H1 (cell line): ENCODE measurements around the gene CAMTA1. TPM values are rescaled to one million over a fixed set of nuclear protein-coding genes. Genes with fewer than 3 reads are reported as not detected.

Experiments
- CTCF ChIA-PET: fragments of 300-600 bp; sonication (Branson Sonifier 250); formaldehyde crosslinking; loops from one replicate; lab custom pipeline; 2021; ENCODE audit not compliant: partially characterized antibody; lab: Charles Lee
- POLR2A ChIA-PET: fragments of 300-600 bp; sonication (Branson Sonifier 250); formaldehyde crosslinking; loops from one replicate; lab custom pipeline; 2021; ENCODE audit warnings: inconsistent platforms; ENCODE audit not compliant: partially characterized antibody; lab: Charles Lee
- DNase-seq, 2 experiments: peaks; one replicate each; pipeline versions ENCODE4 v3.0.0 to v3.0.0-alpha.2; 2010 to 2022; ENCODE audit warnings: low spot score in 2 of 2, low read depth in 1 of 2, mixed read lengths in 1 of 2
- FAIRE-seq: peaks from 2 replicates; lab custom pipeline; 2011; peaks lifted over from hg19 to GRCh38; lab: Jason Lieb, UNC
- H2AFZ ChIP-seq: 2 replicates; pipeline ENCODE4 v1.8.1; 2012; ENCODE audit warnings: low read length, inconsistent platforms
- H2AK5ac ChIP-seq: 2 replicates; pipeline ENCODE4 v1.6.1; 2013; ENCODE audit warnings: low read depth, low read length
- H2BK120ac ChIP-seq: replicated peaks from 2 replicates; pipeline ENCODE3; 2013; ENCODE audit warnings: low read depth, low read length, inconsistent platforms
- H2BK12ac ChIP-seq: 2 replicates; pipeline ENCODE4 v1.6.1; 2013; ENCODE audit warnings: low read depth, low read length
- H2BK15ac ChIP-seq: 2 replicates; pipeline ENCODE4 v1.6.1; 2013; ENCODE audit warnings: low read length
- H2BK20ac ChIP-seq: 2 replicates; pipeline ENCODE4 v1.6.1; 2013; ENCODE audit warnings: low read length
- H2BK5ac ChIP-seq: 2 replicates; pipeline ENCODE4 v1.6.1; 2013; ENCODE audit warnings: low read depth, low read length
- H3K14ac ChIP-seq: 2 replicates; pipeline ENCODE4 v1.6.1; 2013; ENCODE audit warnings: inconsistent platforms; ENCODE audit not compliant: insufficient read length
- H3K18ac ChIP-seq: 2 replicates; pipeline ENCODE4 v1.6.1; 2013; ENCODE audit warnings: low read length; ENCODE audit errors: extremely low read depth
- H3K23ac ChIP-seq: 2 replicates; pipeline ENCODE4 v1.6.1; 2013; ENCODE audit warnings: inconsistent platforms; ENCODE audit not compliant: insufficient read length
- H3K23me2 ChIP-seq: 2 replicates; pipeline ENCODE4 v1.6.1; 2013; ENCODE audit warnings: low read depth, low read length
- H3K27ac ChIP-seq: 2 replicates; pipeline ENCODE4 v1.6.1; 2011; ENCODE audit warnings: low read depth, low read length, inconsistent platforms
- H3K27me3 ChIP-seq, 4 experiments: replicated peaks in 1 of 4; 1 replicate in 1 of 4; 2 replicates in 3 of 4; pipeline versions ENCODE4 v1.6.1 to v1.8.1; 2011 to 2013; ENCODE audit warnings: low read length in 3 of 4, mild to moderate bottlenecking in 3 of 4, inconsistent platforms in 2 of 4, mixed read lengths in 2 of 4, moderate library complexity in 1 of 4; ENCODE audit not compliant: control insufficient read depth in 3 of 4, insufficient read depth in 3 of 4; ENCODE audit errors: extremely low read depth in 1 of 4
- H3K36me3 ChIP-seq, 4 experiments: 2 replicates each; pipeline versions ENCODE4 v1.6.1 to v1.8.1; 2011 to 2013; ENCODE audit warnings: mild to moderate bottlenecking in 4 of 4, low read length in 3 of 4, moderate library complexity in 2 of 4, control low read depth in 1 of 4, inconsistent platforms in 1 of 4; ENCODE audit not compliant: insufficient read depth in 4 of 4, control insufficient read depth in 2 of 4
- H3K4ac ChIP-seq: replicated peaks from 2 replicates; pipeline ENCODE3; 2013; ENCODE audit warnings: low read length, low read depth, mixed read lengths, inconsistent platforms; ENCODE audit not compliant: insufficient read length
- H3K4me1 ChIP-seq, 4 experiments: replicated peaks in 1 of 4; 1 replicate in 1 of 4; 2 replicates in 3 of 4; pipeline versions ENCODE4 v1.6.1 to v1.8.1; 2011 to 2013; ENCODE audit warnings: low read length in 3 of 4, inconsistent platforms in 2 of 4, mixed read lengths in 1 of 4; ENCODE audit not compliant: insufficient read depth in 4 of 4, control insufficient read depth in 3 of 4
- H3K4me2 ChIP-seq, 2 experiments: 2 replicates each; pipeline versions ENCODE4 v1.6.1 to v1.8.1; 2011 to 2013; ENCODE audit warnings: low read depth in 2 of 2, low read length in 2 of 2, control low read depth in 1 of 2, inconsistent platforms in 1 of 2, mild to moderate bottlenecking in 1 of 2; ENCODE audit not compliant: insufficient read depth in 1 of 2
- H3K4me3 ChIP-seq, 4 experiments: fragments of 200-600, 300-600 bp in 1 of 4; sonication (generic), shearing (Covaris generic), sonication (Bioruptor Twin) in 1 of 4; 2 replicates each; pipeline versions ENCODE4 v1.5.1 to v1.8.1; 2011 to 2016; ENCODE audit warnings: low read length in 4 of 4, low read depth in 3 of 4, control low read depth in 2 of 4, inconsistent platforms in 2 of 4, mild to moderate bottlenecking in 2 of 4, mixed read lengths in 1 of 4, moderate library complexity in 1 of 4; ENCODE audit not compliant: insufficient read depth in 2 of 4; ENCODE audit errors: extremely low read depth in 1 of 4
- H3K56ac ChIP-seq: replicated peaks from 2 replicates; pipeline ENCODE3; 2013; ENCODE audit warnings: low read depth, mild to moderate bottlenecking, mixed read lengths, low read length, inconsistent platforms; ENCODE audit not compliant: insufficient read length
- H3K79me1 ChIP-seq: 2 replicates; pipeline ENCODE4 v1.6.1; 2013; ENCODE audit warnings: low read depth, low read length, control low read depth
- H3K79me2 ChIP-seq, 2 experiments: 2 replicates each; pipeline versions ENCODE4 v1.6.1 to v1.8.1; 2012 to 2013; ENCODE audit warnings: low read length in 2 of 2, mild to moderate bottlenecking in 2 of 2, inconsistent platforms in 1 of 2; ENCODE audit not compliant: insufficient read depth in 2 of 2, control insufficient read depth in 1 of 2
- H3K9ac ChIP-seq, 4 experiments: replicated peaks in 1 of 4; 1 replicate in 1 of 4; 2 replicates in 3 of 4; pipeline versions ENCODE4 v1.6.1 to v1.8.1; 2011 to 2013; ENCODE audit warnings: low read depth in 3 of 4, low read length in 3 of 4, control low read depth in 2 of 4, mild to moderate bottlenecking in 2 of 4, moderate library complexity in 2 of 4, inconsistent platforms in 1 of 4; ENCODE audit errors: extremely low read depth in 1 of 4
- H3K9me3 ChIP-seq, 2 experiments: 2 replicates each; pipeline versions ENCODE4 v1.6.1 to v1.8.1; 2012 to 2013; ENCODE audit warnings: mild to moderate bottlenecking in 2 of 2, moderate library complexity in 2 of 2, control low read depth in 1 of 2, inconsistent platforms in 1 of 2, low read depth in 1 of 2, low read length in 1 of 2, mixed read lengths in 1 of 2; ENCODE audit not compliant: insufficient read depth in 2 of 2
- H4K20me1 ChIP-seq, 2 experiments: replicated peaks in 1 of 2; 2 replicates each; pipeline versions ENCODE3 to v1.8.1; 2011 to 2013; ENCODE audit warnings: inconsistent platforms in 2 of 2, low read length in 2 of 2, mild to moderate bottlenecking in 1 of 2; ENCODE audit not compliant: insufficient read depth in 2 of 2, control insufficient read depth in 1 of 2
- H4K5ac ChIP-seq: 2 replicates; pipeline ENCODE4 v1.6.1; 2013; ENCODE audit warnings: low read length, low read depth, mixed read lengths, inconsistent platforms; ENCODE audit not compliant: insufficient read length
- H4K8ac ChIP-seq: 2 replicates; pipeline ENCODE4 v1.8.0; 2013; ENCODE audit warnings: mild to moderate bottlenecking, moderate library complexity, low read length, inconsistent platforms; ENCODE audit not compliant: insufficient read depth; ENCODE audit errors: extremely low read depth
- H4K91ac ChIP-seq: replicated peaks from 2 replicates; pipeline ENCODE3; 2013; ENCODE audit warnings: low read length, mixed read lengths, inconsistent platforms; ENCODE audit not compliant: insufficient read length
- CEBPB ChIP-seq: IDR thresholded peaks from 2 replicates; pipeline ENCODE4 v1.6.1; 2012; ENCODE audit warnings: low read depth, low read length
- CHD1 ChIP-seq: IDR thresholded peaks from 2 replicates; pipeline ENCODE4 v1.6.1; 2012; ENCODE audit warnings: low read depth, low read length, improper control_type of control experiment
- EGR1 ChIP-seq: IDR thresholded peaks from 2 replicates; pipeline ENCODE4 v1.6.1; 2011; ENCODE audit warnings: low read depth, low read length, borderline replicate concordance
- GABPA ChIP-seq: IDR thresholded peaks from 2 replicates; pipeline ENCODE4 v1.6.1; 2011; ENCODE audit warnings: mild to moderate bottlenecking, low read length, moderate library complexity, borderline replicate concordance; ENCODE audit not compliant: insufficient read depth
- HDAC2 ChIP-seq, 2 experiments: fragments of 300-600 bp in 1 of 2; sonication (generic) in 1 of 2; IDR thresholded peaks; 2 replicates each; pipeline ENCODE4 v1.6.1; 2011 to 2012; ENCODE audit warnings: low read depth in 2 of 2, low read length in 2 of 2, mild to moderate bottlenecking in 2 of 2, moderate library complexity in 2 of 2, borderline replicate concordance in 1 of 2, inconsistent platforms in 1 of 2
- PHF8 ChIP-seq: fragments of 200-600 bp; sonication (generic); conservative IDR thresholded peaks from 2 replicates; pipeline ENCODE4 v1.7.1; 2012; ENCODE audit warnings: low read depth, mild to moderate bottlenecking, inconsistent platforms, low read length, moderate library complexity
- WGBS, 2 experiments: shearing (Covaris generic) in 1 of 2; methylation state at CpG; one replicate each; pipeline versions ENCODE4 v1.1.6 to v1.1.7; 2013 to 2015; ENCODE audit warnings: low lambda C conversion rate in 2 of 2, mixed read lengths in 2 of 2, inconsistent platforms in 1 of 2, low coverage in 1 of 2, missing lambda C conversion rate in 1 of 2; ENCODE audit not compliant: insufficient replicate concordance in 2 of 2, insufficient coverage in 1 of 2, insufficient read length in 1 of 2; ENCODE audit errors: extremely low coverage in 1 of 2, missing lambda C conversion rate in 1 of 2; 5-methylcytosine and 5-hydroxymethylcytosine counted together
- polyA plus RNA-seq, 7 experiments: library from polyadenylated mRNA; depleted of rRNA in 3 of 7; stranded (reverse) in 5 of 7; unstranded in 2 of 7; fragments of >200 nt in 5 of 7; fragments of 200-250 nt in 2 of 7; gene quantifications; 1 replicate in 5 of 7; 2 replicates in 1 of 7; 4 replicates in 1 of 7; pipeline versions ENCODE4 v1.2.1 to v1.2.3, GENCODE V29; 2011 to 2013; ENCODE audit warnings: missing spikeins in 2 of 7, mixed read lengths in 2 of 7
- total RNA-seq: library from RNA; stranded (reverse); fragmentation: NEBNext Ultra II Directional; extraction: Animal tissue kit (Norgen Biotek cat#: 25700); gene quantifications from 2 replicates; pipeline ENCODE4 v1.2.1, GENCODE V29; 2021
- TF ChIP-seq, protein P1 (sequence below): IDR thresholded peaks from 2 replicates; pipeline ENCODE4 v1.6.1; 2011; ENCODE audit warnings: low read depth, mild to moderate bottlenecking, low read length; ENCODE audit not compliant: insufficient read depth
- TF ChIP-seq, protein P2 (sequence below), 3 experiments: IDR thresholded peaks; 1 replicate in 2 of 3; 2 replicates in 1 of 3; pipeline versions ENCODE4 v1.5.1 to v1.6.1; 2011; ENCODE audit warnings: low read length in 3 of 3, mild to moderate bottlenecking in 3 of 3, inconsistent platforms in 2 of 3, low read depth in 1 of 3, moderate library complexity in 1 of 3; ENCODE audit not compliant: insufficient read depth in 1 of 3; ENCODE audit errors: control extremely low read depth in 1 of 3

Gene CAMTA1
- total and polyA plus RNA-seq, 2 of the 8 experiments (the other 6 are each of a cell fraction or from before 2014, with no cell fraction given), result 65.0 to 119 TPM

DNA sequence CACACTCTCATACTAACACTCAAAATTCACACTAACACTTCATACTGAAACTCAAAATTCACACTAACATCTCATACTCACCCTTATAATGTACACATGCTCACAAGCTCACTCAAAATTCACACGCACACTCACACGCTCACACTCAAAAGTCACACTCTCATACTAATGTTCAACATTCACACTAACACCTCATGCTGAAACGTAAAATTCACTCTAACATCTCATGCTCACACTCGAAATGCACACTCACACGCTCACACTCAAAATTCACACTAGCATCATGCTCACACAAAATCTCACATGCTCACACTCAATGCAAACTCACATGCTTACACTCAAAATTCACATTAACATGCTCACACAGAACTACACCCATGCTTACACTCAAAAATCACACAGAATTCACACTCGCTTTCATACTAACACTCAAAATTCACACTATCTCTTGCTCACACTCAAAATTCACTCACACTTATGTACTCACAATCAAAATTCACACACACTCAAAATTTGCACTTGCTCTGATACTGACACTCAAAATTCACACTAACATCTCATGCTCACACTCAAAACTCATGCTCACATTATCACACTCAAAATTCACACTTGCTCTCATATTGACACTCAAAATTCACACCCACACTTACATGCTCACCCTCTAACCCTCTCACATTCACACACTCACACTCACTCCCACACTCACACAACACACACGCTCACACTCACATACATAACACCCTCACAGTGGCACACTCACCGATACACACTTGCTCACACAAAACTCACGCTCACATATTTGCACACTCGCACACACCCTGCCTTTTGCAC lies 721.4 kb downstream of the CAMTA1 start:
- H3K4me2 ChIP-seq, result no peak overlapping the region
- peaks cover 0 to 1% of the 10 kb centered on the region in 2 experiments for H4K20me1 ChIP-seq
- H3K18ac ChIP-seq, result no peak overlapping the region
- no peaks in the 10 kb centered on the region for H3K27me3 ChIP-seq
- no peak overlapping the region for H2BK12ac ChIP-seq
- H3K23ac ChIP-seq, result no peak overlapping the region
- no peak overlapping the region for H2BK120ac ChIP-seq
- H2AK5ac ChIP-seq, result 0 out of 2 replicates have a peak overlapping the region, but pooled peaks have one; percentile 40
- peaks cover 0 to 8% (median 5%) of the 10 kb centered on the region in 4 experiments; a peak in 4 of 7 replicates for H3K4me1 ChIP-seq
- 90 to 100% methylated on average over 7 to 10 of the region's 10 CpGs for WGBS, 2 experiments
- FAIRE-seq (no peak), DNase-seq (no peak)
- no peaks in the 10 kb centered on the region for H3K79me1 ChIP-seq
- H2BK15ac ChIP-seq, result peak overlapping the region; percentile 19; the same call in 1 of the 2 replicates
- H2BK5ac ChIP-seq, result no peak overlapping the region
- peak overlapping the region; percentile 60 for H3K56ac ChIP-seq
- H3K14ac ChIP-seq, result no peak overlapping the region
- no peak overlapping the region for H4K91ac ChIP-seq
- H3K4ac ChIP-seq, result no peak overlapping the region
- ChIA-PET POLR2A (no interaction called here), CTCF (interaction anchor here (1.4 to 1.8 kb wide), 3 partner anchors 12 to 29 kb away, joined by 3 to 4 read pairs (median 3); no protein-coding TSS in a partner anchor)
- H3K4me3 ChIP-seq, result no peak overlapping the region
- H4K8ac ChIP-seq, result no peak overlapping the region
- H4K5ac ChIP-seq, result no peak overlapping the region
- H3K79me2 ChIP-seq, result no peaks in the 10 kb centered on the region
- no peak overlapping the region for H2BK20ac ChIP-seq
- H3K27ac ChIP-seq, result no peak overlapping the region
- H3K36me3 ChIP-seq, result no peaks in the 10 kb centered on the region
- H3K9ac ChIP-seq, result no peak overlapping the region
- H2AFZ ChIP-seq, result no peak overlapping the region
- H3K9me3 ChIP-seq, result no peaks in the 10 kb centered on the region
- H3K23me2 ChIP-seq, result peaks cover 8% of the 10 kb centered on the region; the same call in 1 of the 2 replicates
- TF ChIP-seq PHF8 (no peak), GABPA (no peak), EGR1 (no peak), CHD1 (no peak), CEBPB (no peak), HDAC2 (IDR thresholded peaks at IDR 0.05; ENCODE audit: borderline replicate concordance in 1 of 2, low read depth in 2 of 2, low read length in 2 of 2) (no peak)
- TF ChIP-seq, protein P1, sequence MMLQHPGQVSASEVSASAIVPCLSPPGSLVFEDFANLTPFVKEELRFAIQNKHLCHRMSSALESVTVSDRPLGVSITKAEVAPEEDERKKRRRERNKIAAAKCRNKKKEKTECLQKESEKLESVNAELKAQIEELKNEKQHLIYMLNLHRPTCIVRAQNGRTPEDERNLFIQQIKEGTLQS, result no peak
- TF ChIP-seq, protein P2, sequence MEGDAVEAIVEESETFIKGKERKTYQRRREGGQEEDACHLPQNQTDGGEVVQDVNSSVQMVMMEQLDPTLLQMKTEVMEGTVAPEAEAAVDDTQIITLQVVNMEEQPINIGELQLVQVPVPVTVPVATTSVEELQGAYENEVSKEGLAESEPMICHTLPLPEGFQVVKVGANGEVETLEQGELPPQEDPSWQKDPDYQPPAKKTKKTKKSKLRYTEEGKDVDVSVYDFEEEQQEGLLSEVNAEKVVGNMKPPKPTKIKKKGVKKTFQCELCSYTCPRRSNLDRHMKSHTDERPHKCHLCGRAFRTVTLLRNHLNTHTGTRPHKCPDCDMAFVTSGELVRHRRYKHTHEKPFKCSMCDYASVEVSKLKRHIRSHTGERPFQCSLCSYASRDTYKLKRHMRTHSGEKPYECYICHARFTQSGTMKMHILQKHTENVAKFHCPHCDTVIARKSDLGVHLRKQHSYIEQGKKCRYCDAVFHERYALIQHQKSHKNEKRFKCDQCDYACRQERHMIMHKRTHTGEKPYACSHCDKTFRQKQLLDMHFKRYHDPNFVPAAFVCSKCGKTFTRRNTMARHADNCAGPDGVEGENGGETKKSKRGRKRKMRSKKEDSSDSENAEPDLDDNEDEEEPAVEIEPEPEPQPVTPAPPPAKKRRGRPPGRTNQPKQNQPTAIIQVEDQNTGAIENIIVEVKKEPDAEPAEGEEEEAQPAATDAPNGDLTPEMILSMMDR (IDR thresholded peaks at IDR 0.05; ENCODE audit: control extremely low read depth in 1 of 3, insufficient read depth in 1 of 3, low read depth in 1 of 3, low read length in 3 of 3), result no peak
